IPS DF 6.9 (cell line): ENCODE data around the gene SGPP2.

Experiments
- DNase-seq: peaks from one replicate; pipeline ENCODE4 v3.0.0-alpha.2; 2013; ENCODE audit warnings: low read depth, low spot score
- H3K27ac ChIP-seq: one replicate; pipeline ENCODE4 v1.5.1; 2013; ENCODE audit warnings: low read length, control low read depth
- H3K27me3 ChIP-seq: 2 replicates; pipeline ENCODE4 v1.6.1; 2013; ENCODE audit warnings: mild to moderate bottlenecking, low read length; ENCODE audit not compliant: control insufficient read depth, insufficient read depth
- H3K36me3 ChIP-seq: 2 replicates; pipeline ENCODE4 v1.6.1; 2013; ENCODE audit warnings: low read length; ENCODE audit not compliant: control insufficient read depth, insufficient read depth
- H3K4me1 ChIP-seq: 2 replicates; pipeline ENCODE4 v1.6.1; 2013; ENCODE audit warnings: low read length; ENCODE audit not compliant: control insufficient read depth, insufficient read depth
- H3K4me3 ChIP-seq: 2 replicates; pipeline ENCODE4 v1.5.1; 2013; ENCODE audit warnings: mild to moderate bottlenecking, low read length
- H3K9me3 ChIP-seq: 2 replicates; pipeline ENCODE4 v1.6.1; 2013; ENCODE audit warnings: low read length, inconsistent platforms; ENCODE audit not compliant: control insufficient read depth, insufficient read depth
- WGBS: extraction: QIAGEN DNeasy Blood & Tissue Kit; methylation state at CpG from one replicate; pipeline ENCODE4 v1.1.7; 2013; ENCODE audit warnings: mixed read lengths, missing lambda C conversion rate; ENCODE audit not compliant: insufficient read length, insufficient coverage; 5-methylcytosine and 5-hydroxymethylcytosine counted together

SGPP2 gene

GRCh38 chr2:222470802-222471468, 46.6 kb downstream of the SGPP2 start:
- H3K36me3 ChIP-seq, result no peaks in the 10 kb centered on the region
- H3K27me3 ChIP-seq, result no peaks in the 10 kb centered on the region
- WGBS, result no CpG with 5 or more reads among the region's 5 CpGs
- H3K4me3 ChIP-seq, result no peak overlapping the region
- no peak overlapping the region for H3K27ac ChIP-seq
- peak; percentile 20 for DNase-seq
- H3K4me1 ChIP-seq, result peaks cover 2% of the 10 kb centered on the region; the same call in 1 of the 2 replicates
- H3K9me3 ChIP-seq, result no peaks in the 10 kb centered on the region

- H3K4me3 ChIP-seq, result no peak overlapping the region; the same call in 1 of the 2 replicates
- H3K27ac ChIP-seq, result no peak overlapping the region
- H3K36me3 ChIP-seq, result no peaks in the 10 kb centered on the region
- no peaks in the 10 kb centered on the region for H3K27me3 ChIP-seq
- peak; percentile 7 for DNase-seq
- no peaks in the 10 kb centered on the region; the same call in 1 of the 2 replicates for H3K4me1 ChIP-seq
- H3K9me3 ChIP-seq, result no peaks in the 10 kb centered on the region
- no CpG with 5 or more reads among the region's 14 CpGs for WGBS
Observed at GRCh38 chr2:222477962-222478608, 53.7 kb downstream of the SGPP2 start.

- H3K4me3 ChIP-seq, result no peak overlapping the region
- no peaks in the 10 kb centered on the region for H3K36me3 ChIP-seq
- H3K27me3 ChIP-seq, result no peaks in the 10 kb centered on the region
- H3K4me1 ChIP-seq, result no peaks in the 10 kb centered on the region; the same call in 1 of the 2 replicates
- no peaks in the 10 kb centered on the region for H3K9me3 ChIP-seq
- no peak for DNase-seq
- no peak overlapping the region for H3K27ac ChIP-seq
Observed at GRCh38 chr2:222479859-222480258, 55.5 kb downstream of the SGPP2 start.

- no peaks in the 10 kb centered on the region; the same call in 1 of the 2 replicates for H3K4me1 ChIP-seq
- H3K4me3 ChIP-seq, result no peak overlapping the region
- no peak overlapping the region for H3K27ac ChIP-seq
- H3K9me3 ChIP-seq, result no peaks in the 10 kb centered on the region
- WGBS, result no CpG with 5 or more reads among the region's 5 CpGs
- H3K27me3 ChIP-seq, result no peaks in the 10 kb centered on the region
- no peak for DNase-seq
- no peaks in the 10 kb centered on the region for H3K36me3 ChIP-seq
Observed at GRCh38 chr2:222480497-222480896, 56.2 kb downstream of the SGPP2 start.

- no peak overlapping the region for H3K4me3 ChIP-seq
- no peak for DNase-seq
- H3K9me3 ChIP-seq, result no peaks in the 10 kb centered on the region
- H3K27ac ChIP-seq, result no peak overlapping the region
- no peaks in the 10 kb centered on the region for H3K27me3 ChIP-seq
- no peaks in the 10 kb centered on the region for H3K36me3 ChIP-seq
- H3K4me1 ChIP-seq, result no peaks in the 10 kb centered on the region; the same call in 1 of the 2 replicates
Observed at GRCh38 chr2:222481941-222482340, 57.6 kb downstream of the SGPP2 start.

GRCh38 chr2:222483513-222484039, 59.2 kb downstream of the SGPP2 start:
- H3K4me3 ChIP-seq, result no peak overlapping the region
- H3K4me1 ChIP-seq, result no peaks in the 10 kb centered on the region
- no peak for DNase-seq
- H3K27ac ChIP-seq, result no peak overlapping the region
- no peaks in the 10 kb centered on the region for H3K36me3 ChIP-seq
- H3K27me3 ChIP-seq, result no peaks in the 10 kb centered on the region
- 100% methylated on average over 1 of the region's 3 CpGs for WGBS
- H3K9me3 ChIP-seq, result no peaks in the 10 kb centered on the region

GRCh38 chr2:222485367-222486211, 61.2 kb downstream of the SGPP2 start:
- no peaks in the 10 kb centered on the region for H3K4me1 ChIP-seq
- WGBS, result no CpG with 5 or more reads among the region's 12 CpGs
- no peak overlapping the region for H3K4me3 ChIP-seq
- H3K27me3 ChIP-seq, result no peaks in the 10 kb centered on the region
- H3K36me3 ChIP-seq, result no peaks in the 10 kb centered on the region
- no peaks in the 10 kb centered on the region for H3K9me3 ChIP-seq
- no peak overlapping the region for H3K27ac ChIP-seq
- no peak for DNase-seq

- Histone ChIP-seq H3K4me1 (no peaks in the 10 kb centered on the region), H3K27ac (no peak overlapping the region), H3K9me3 (0 out of 2 replicates have a peak, but pooled peaks cover 2% of the 10 kb centered on the region), H3K27me3 (no peaks in the 10 kb centered on the region), H3K4me3 (no peak overlapping the region), H3K36me3 (no peaks in the 10 kb centered on the region)
- DNase-seq, result no peak
Observed at GRCh38 chr2:222490131-222490530, 65.8 kb downstream of the SGPP2 start.

GRCh38 chr2:222492683-222493082, 68.3 kb downstream of the SGPP2 start:
- no peaks in the 10 kb centered on the region for H3K36me3 ChIP-seq
- H3K4me1 ChIP-seq, result no peaks in the 10 kb centered on the region
- H3K27me3 ChIP-seq, result no peaks in the 10 kb centered on the region
- 0 out of 2 replicates have a peak, but pooled peaks cover 2% of the 10 kb centered on the region for H3K9me3 ChIP-seq
- no peak for DNase-seq
- H3K4me3 ChIP-seq, result no peak overlapping the region
- no peak overlapping the region for H3K27ac ChIP-seq

- no CpG with 5 or more reads among the region's 11 CpGs for WGBS
- no peak for DNase-seq
- Histone ChIP-seq H3K9me3 (0 out of 2 replicates have a peak, but pooled peaks cover 2% of the 10 kb centered on the region), H3K4me1 (no peaks in the 10 kb centered on the region), H3K27ac (no peak overlapping the region), H3K4me3 (no peak overlapping the region), H3K27me3 (no peaks in the 10 kb centered on the region), H3K36me3 (no peaks in the 10 kb centered on the region)
Observed at GRCh38 chr2:222494104-222494739, 69.9 kb downstream of the SGPP2 start.
